ENCODE data around the gene MED16.

- no peak for TF ChIP-seq POLR2A (IDR thresholded peaks at IDR 0.05; ENCODE audit: low read depth, low read length)
- no peak for TF ChIP-seq POLR2AphosphoS5 (IDR thresholded peaks at IDR 0.05; ENCODE audit: low read depth, low read length)
- no peak for TF ChIP-seq SPI1 (IDR thresholded peaks at IDR 0.05; ENCODE audit: low read depth, low read length)
- no peak for TF ChIP-seq TAF1 (IDR thresholded peaks at IDR 0.05; ENCODE audit: low read depth, low read length)
These were observed 36.4 kb upstream of the MED16 start for GRCh38 chr19:929203-929890.

All from GM12891 (cell line).